GM12878 (cell line): ENCODE results near the gene SLC6A16. TPM values are rescaled to one million over a fixed set of nuclear protein-coding genes. Genes with fewer than 3 reads are reported as not detected.

ENCODE experiments used
- BHLHE40 ChIP-seq, 2 experiments: fragments of 450-650 bp in 1 of 2; IDR thresholded peaks; 2 replicates each; pipeline ENCODE4 v1.6.1; 2011 to 2017; ENCODE audit warnings: low read depth in 2 of 2, borderline replicate concordance in 1 of 2, improper control_type of control experiment in 1 of 2, low read length in 1 of 2, mild to moderate bottlenecking in 1 of 2
- CEBPB ChIP-seq, 2 experiments: fragments of 150-350 bp in 1 of 2; IDR thresholded peaks; 2 replicates each; pipeline ENCODE4 v1.6.1; 2012 to 2014; ENCODE audit warnings: low read depth in 2 of 2, low read length in 2 of 2, borderline replicate concordance in 1 of 2, inconsistent platforms in 1 of 2
- E2F8 ChIP-seq: fragments of 450-650 bp; IDR thresholded peaks from 2 replicates; pipeline ENCODE4 v1.6.1; 2018; ENCODE audit warnings: mild to moderate bottlenecking, low read depth, moderate library complexity; ENCODE audit not compliant: partially characterized antibody
- ESRRA ChIP-seq: IDR thresholded peaks from 2 replicates; pipeline ENCODE4 v1.6.1; 2012; ENCODE audit warnings: mild to moderate bottlenecking, low read length, improper control_type of control experiment
- FOXM1 ChIP-seq: IDR thresholded peaks from 2 replicates; pipeline ENCODE4 v1.6.1; 2012; ENCODE audit warnings: low read depth, mild to moderate bottlenecking, inconsistent platforms, low read length, moderate library complexity
- KLF5 ChIP-seq: fragments of 450-650 bp; IDR thresholded peaks from 2 replicates; pipeline ENCODE4 v1.6.1; 2014; ENCODE audit warnings: mild to moderate bottlenecking; ENCODE audit not compliant: partially characterized antibody
- NR2F1 ChIP-seq: fragments of 450-650 bp; conservative IDR thresholded peaks from 2 replicates; pipeline ENCODE4 v1.6.1; 2017; ENCODE audit warnings: mild to moderate bottlenecking
- POLR2AphosphoS2 ChIP-seq: IDR thresholded peaks from 2 replicates; pipeline ENCODE4 v1.6.1; 2011; ENCODE audit warnings: low read depth, mild to moderate bottlenecking, low read length, improper control_type of control experiment, moderate library complexity
- POU2F2 ChIP-seq: IDR thresholded peaks from 3 replicates; pipeline ENCODE4 v1.6.1; 2011; ENCODE audit warnings: low read depth, mild to moderate bottlenecking, low read length, borderline replicate concordance
- RAD21 ChIP-seq: IDR thresholded peaks from 2 replicates; pipeline ENCODE4 v1.6.1; 2011; ENCODE audit warnings: mild to moderate bottlenecking, low read depth, low read length, moderate library complexity; ENCODE audit not compliant: insufficient read depth
- RBBP5 ChIP-seq: fragments of 200-600 bp; sonication (generic); conservative IDR thresholded peaks from 2 replicates; pipeline ENCODE4 v1.6.1; 2016
- RCOR1 ChIP-seq: conservative IDR thresholded peaks from 2 replicates; pipeline ENCODE4 v1.6.1; 2012; ENCODE audit warnings: low read depth, low read length, improper control_type of control experiment
- SKIL ChIP-seq: fragments of 450-650 bp; IDR thresholded peaks from 2 replicates; pipeline ENCODE4 v1.6.1; 2017; ENCODE audit warnings: mild to moderate bottlenecking, low read depth, inconsistent platforms; ENCODE audit not compliant: poor library complexity, severe bottlenecking
- SMAD5 ChIP-seq: IDR thresholded peaks from 2 replicates; pipeline ENCODE4 v1.6.1; 2016; ENCODE audit warnings: antibody characterized with exemption, low read depth
- SPI1 ChIP-seq: IDR thresholded peaks from 2 replicates; pipeline ENCODE4 v1.6.1; 2011; ENCODE audit warnings: low read depth, mild to moderate bottlenecking, low read length, moderate library complexity, borderline replicate concordance; ENCODE audit not compliant: insufficient read depth
- SREBF1 ChIP-seq: IDR thresholded peaks from 2 replicates; pipeline ENCODE4 v1.6.1; 2012; ENCODE audit warnings: mild to moderate bottlenecking, low read length
- TAF1 ChIP-seq: IDR thresholded peaks from 2 replicates; pipeline ENCODE4 v1.6.1; 2011; ENCODE audit warnings: mild to moderate bottlenecking, low read depth, low read length, borderline replicate concordance
- YBX1 ChIP-seq: fragments of 450-650 bp; IDR thresholded peaks from 2 replicates; pipeline ENCODE4 v1.6.1; 2016; ENCODE audit warnings: antibody characterized with exemption
- ZNF207 ChIP-seq: fragments of 450-650 bp; IDR thresholded peaks from 2 replicates; pipeline ENCODE4 v1.6.1; 2014; ENCODE audit warnings: antibody characterized with exemption, mild to moderate bottlenecking, borderline replicate concordance
- polyA plus RNA-seq, 11 experiments: library from polyadenylated mRNA; depleted of rRNA in 4 of 11; unstranded in 6 of 11; stranded (reverse) in 5 of 11; fragments of >200 nt; fragmentation: Nextera tagmentation in 4 of 11; fragmentation: Illumina TruSeq in 1 of 11; extraction: Ambion mirVana in 4 of 11; extraction: Trizol in 1 of 11; gene quantifications; 1 replicate in 1 of 11; 2 replicates in 10 of 11; pipeline versions ENCODE4 v1.2.1 to v1.2.3, GENCODE V29; 2011 to 2016; ENCODE audit warnings: inconsistent platforms in 2 of 11, missing spikeins in 2 of 11, low read depth in 1 of 11
- total RNA-seq, 4 experiments: library from RNA; depleted of rRNA in 3 of 4; stranded (reverse); fragments of >200 nt in 3 of 4; fragmentation: Illumina TruSeq in 1 of 4; extraction: Trizol in 1 of 4; gene quantifications; 2 replicates each; pipeline versions ENCODE4 v1.2.1 to v1.2.3, GENCODE V29; 2013 to 2021
- TF ChIP-seq, protein P1 (sequence below): fragments of 450-650 bp; formaldehyde crosslinking; IDR thresholded peaks from 2 replicates; pipeline ENCODE4 v1.4.0; 2020; ENCODE audit warnings: mild to moderate bottlenecking, moderate library complexity
- TF ChIP-seq, protein P2 (sequence below): IDR thresholded peaks from 2 replicates; pipeline ENCODE4 v1.6.1; 2012; ENCODE audit warnings: low read depth, low read length, improper control_type of control experiment

SLC6A16 gene
- total and polyA plus RNA-seq, 10 of the 15 experiments (the other 5 are each of a cell fraction or from before 2014, with no cell fraction given) = 0.23 to 3.2 (median 0.54) TPM

DNA sequence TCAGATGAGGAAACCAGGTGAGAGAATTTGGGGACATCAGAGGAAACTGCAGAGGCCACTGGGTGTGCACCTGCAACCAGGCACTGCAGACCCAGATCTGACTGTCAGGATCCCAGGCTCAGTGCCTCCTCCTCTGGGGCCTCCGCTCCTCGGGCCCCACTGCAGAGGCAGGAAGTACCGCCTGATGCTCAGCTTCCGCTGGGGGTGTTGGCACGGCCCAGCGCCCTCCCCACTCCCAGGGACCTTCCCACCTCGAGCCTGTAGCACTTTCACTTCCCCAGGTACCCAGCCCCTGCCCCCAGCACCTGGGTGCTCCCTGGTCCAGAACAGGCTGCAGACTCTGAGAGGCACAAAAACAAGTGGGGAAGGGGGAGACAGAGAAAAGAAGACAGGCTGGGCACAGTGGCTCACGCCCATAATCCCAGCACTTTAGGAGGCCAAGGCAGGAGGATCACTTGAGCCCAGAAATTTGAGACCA lies 8.9 kb upstream of the SLC6A16 start (continued):
- TF ChIP-seq, protein P1, sequence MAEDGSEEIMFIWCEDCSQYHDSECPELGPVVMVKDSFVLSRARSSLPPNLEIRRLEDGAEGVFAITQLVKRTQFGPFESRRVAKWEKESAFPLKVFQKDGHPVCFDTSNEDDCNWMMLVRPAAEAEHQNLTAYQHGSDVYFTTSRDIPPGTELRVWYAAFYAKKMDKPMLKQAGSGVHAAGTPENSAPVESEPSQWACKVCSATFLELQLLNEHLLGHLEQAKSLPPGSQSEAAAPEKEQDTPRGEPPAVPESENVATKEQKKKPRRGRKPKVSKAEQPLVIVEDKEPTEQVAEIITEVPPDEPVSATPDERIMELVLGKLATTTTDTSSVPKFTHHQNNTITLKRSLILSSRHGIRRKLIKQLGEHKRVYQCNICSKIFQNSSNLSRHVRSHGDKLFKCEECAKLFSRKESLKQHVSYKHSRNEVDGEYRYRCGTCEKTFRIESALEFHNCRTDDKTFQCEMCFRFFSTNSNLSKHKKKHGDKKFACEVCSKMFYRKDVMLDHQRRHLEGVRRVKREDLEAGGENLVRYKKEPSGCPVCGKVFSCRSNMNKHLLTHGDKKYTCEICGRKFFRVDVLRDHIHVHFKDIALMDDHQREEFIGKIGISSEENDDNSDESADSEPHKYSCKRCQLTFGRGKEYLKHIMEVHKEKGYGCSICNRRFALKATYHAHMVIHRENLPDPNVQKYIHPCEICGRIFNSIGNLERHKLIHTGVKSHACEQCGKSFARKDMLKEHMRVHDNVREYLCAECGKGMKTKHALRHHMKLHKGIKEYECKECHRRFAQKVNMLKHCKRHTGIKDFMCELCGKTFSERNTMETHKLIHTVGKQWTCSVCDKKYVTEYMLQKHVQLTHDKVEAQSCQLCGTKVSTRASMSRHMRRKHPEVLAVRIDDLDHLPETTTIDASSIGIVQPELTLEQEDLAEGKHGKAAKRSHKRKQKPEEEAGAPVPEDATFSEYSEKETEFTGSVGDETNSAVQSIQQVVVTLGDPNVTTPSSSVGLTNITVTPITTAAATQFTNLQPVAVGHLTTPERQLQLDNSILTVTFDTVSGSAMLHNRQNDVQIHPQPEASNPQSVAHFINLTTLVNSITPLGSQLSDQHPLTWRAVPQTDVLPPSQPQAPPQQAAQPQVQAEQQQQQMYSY = no peak
- TF ChIP-seq SMAD5 (0 out of 2 replicates have a peak, but pooled peaks have one; percentile 69), ESRRA (no peak), CEBPB (IDR thresholded peaks at IDR 0.05; ENCODE audit: borderline replicate concordance in 1 of 2, low read depth in 2 of 2, low read length in 2 of 2) (no peak), RBBP5 (no peak), KLF5 (peak; percentile 7), RCOR1 (no peak), RAD21 (no peak), NR2F1 (peak; percentile 51; the same call in 1 of the 2 replicates), BHLHE40 (IDR thresholded peaks at IDR 0.05; ENCODE audit: borderline replicate concordance in 1 of 2, low read depth in 2 of 2, low read length in 1 of 2) (peak; percentile 51 to 84; a peak in 3 of 4 replicates), FOXM1 (no peak), TAF1 (peak; percentile 54; the same call in 1 of the 2 replicates), E2F8 (no peak), SKIL (no peak), SREBF1 (no peak), YBX1 (no peak), ZNF207 (no peak), SPI1 (peak; percentile 94), POU2F2 (peak; percentile 46; the same call in 1 of the 3 replicates), POLR2AphosphoS2 (0 out of 2 replicates have a peak, but pooled peaks have one; percentile 67)
- TF ChIP-seq, protein P2, sequence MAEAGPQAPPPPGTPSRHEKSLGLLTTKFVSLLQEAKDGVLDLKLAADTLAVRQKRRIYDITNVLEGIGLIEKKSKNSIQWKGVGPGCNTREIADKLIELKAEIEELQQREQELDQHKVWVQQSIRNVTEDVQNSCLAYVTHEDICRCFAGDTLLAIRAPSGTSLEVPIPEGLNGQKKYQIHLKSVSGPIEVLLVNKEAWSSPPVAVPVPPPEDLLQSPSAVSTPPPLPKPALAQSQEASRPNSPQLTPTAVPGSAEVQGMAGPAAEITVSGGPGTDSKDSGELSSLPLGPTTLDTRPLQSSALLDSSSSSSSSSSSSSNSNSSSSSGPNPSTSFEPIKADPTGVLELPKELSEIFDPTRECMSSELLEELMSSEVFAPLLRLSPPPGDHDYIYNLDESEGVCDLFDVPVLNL = no peak
